HepG2 (cell line): ENCODE data around the gene CSTPP1. TPM values are rescaled to one million over a fixed set of nuclear protein-coding genes. Genes with fewer than 3 reads are reported as not detected.

Source experiments
- ARNT ChIP-seq: fragments of 450-650 bp; IDR thresholded peaks from 2 replicates; pipeline ENCODE4 v1.6.1; 2017
- ASH2L ChIP-seq: fragments of 300-600, 200-600 bp; sonication (generic); IDR thresholded peaks from 2 replicates; pipeline ENCODE4 v1.7.0; 2017; ENCODE audit warnings: low read depth, mild to moderate bottlenecking, moderate library complexity, mixed read lengths, low read length; ENCODE audit not compliant: insufficient read length
- GPN1 ChIP-seq: sonication (generic); formaldehyde crosslinking; IDR thresholded peaks from 2 replicates; pipeline ENCODE4 v1.5.1; 2020; ENCODE audit warnings: missing genetic modification reagents, borderline replicate concordance
- KAT2B ChIP-seq: fragments of 150-350 bp; IDR thresholded peaks from 2 replicates; pipeline ENCODE4 v1.6.1; 2014; ENCODE audit warnings: low read depth, low read length, borderline replicate concordance
- MBNL3 ChIP-seq: fragments of 250-450 bp; sonication (Bioruptor Pico); conservative IDR thresholded peaks from 2 replicates; pipeline ENCODE4 v1.8.0; 2022; ENCODE audit warnings: mild to moderate bottlenecking, inconsistent platforms
- ONECUT2 ChIP-seq: sonication (generic); formaldehyde crosslinking; IDR thresholded peaks from 2 replicates; pipeline ENCODE4 v1.4.0; 2020; ENCODE audit warnings: missing genetic modification reagents
- PHB2 ChIP-seq: fragments of 450-650 bp; IDR thresholded peaks from 2 replicates; pipeline ENCODE4 v1.6.1; 2018; ENCODE audit not compliant: partially characterized antibody
- POGK ChIP-seq: sonication (generic); formaldehyde crosslinking; conservative IDR thresholded peaks from 2 replicates; pipeline ENCODE4 v1.8.0; 2022; ENCODE audit warnings: mild to moderate bottlenecking, moderate library complexity, missing genetic modification reagents
- SP2 ChIP-seq: sonication (generic); formaldehyde crosslinking; IDR thresholded peaks from 2 replicates; pipeline ENCODE4 v1.5.1; 2020; ENCODE audit warnings: mild to moderate bottlenecking, missing genetic modification reagents
- ZNF251 ChIP-seq: sonication (generic); formaldehyde crosslinking; IDR thresholded peaks from 2 replicates; pipeline ENCODE4 v1.9.0; 2021; ENCODE audit warnings: mild to moderate bottlenecking, missing genetic modification reagents
- ZNF335 ChIP-seq: sonication (generic); formaldehyde crosslinking; IDR thresholded peaks from 2 replicates; pipeline ENCODE4 v1.4.0; 2020; ENCODE audit warnings: missing genetic modification reagents
- ZNF337 ChIP-seq: sonication (generic); formaldehyde crosslinking; IDR thresholded peaks from 2 replicates; pipeline ENCODE4 v1.5.1; 2020; ENCODE audit warnings: missing genetic modification reagents, low read depth, mild to moderate bottlenecking, borderline replicate concordance
- ZNF550 ChIP-seq: sonication (generic); formaldehyde crosslinking; IDR thresholded peaks from 2 replicates; pipeline ENCODE4 v1.4.0; 2020; ENCODE audit warnings: mild to moderate bottlenecking, missing genetic modification reagents, borderline replicate concordance
- ZNF879 ChIP-seq: sonication (generic); formaldehyde crosslinking; IDR thresholded peaks from 2 replicates; pipeline ENCODE4 v1.8.1; 2023; ENCODE audit warnings: missing genetic modification reagents
- ZZZ3 ChIP-seq: sonication (generic); formaldehyde crosslinking; IDR thresholded peaks from 2 replicates; pipeline ENCODE4 v1.4.0; 2020; ENCODE audit warnings: missing genetic modification reagents, mild to moderate bottlenecking, borderline replicate concordance
- polyA plus RNA-seq, 8 experiments: library from polyadenylated mRNA; depleted of rRNA in 3 of 8; stranded (reverse) in 7 of 8; unstranded in 1 of 8; fragments of >200 nt; fragmentation: Illumina TruSeq in 4 of 8; extraction: Trizol in 4 of 8; gene quantifications; 2 replicates each; pipeline versions ENCODE4 v1.2.1 to v1.2.3, GENCODE V29; 2011 to 2016; ENCODE audit warnings: low read depth in 4 of 8, missing spikeins in 1 of 8, mixed read lengths in 1 of 8; ENCODE audit not compliant: insufficient read depth in 1 of 8
- total RNA-seq, 5 experiments: library from RNA; depleted of rRNA; stranded (reverse); fragments of >200 nt; fragmentation: Illumina TruSeq; extraction: Trizol; gene quantifications; 2 replicates each; pipeline ENCODE4 v1.2.3, GENCODE V29; 2016; ENCODE audit warnings: low read depth in 1 of 5
- TF ChIP-seq, protein P1 (sequence below): sonication (generic); formaldehyde crosslinking; IDR thresholded peaks from 2 replicates; pipeline ENCODE4 v1.5.0; 2020; ENCODE audit warnings: mild to moderate bottlenecking, missing genetic modification reagents, borderline replicate concordance
- TF ChIP-seq, protein P2 (sequence below): sonication (generic); formaldehyde crosslinking; IDR thresholded peaks from 2 replicates; pipeline ENCODE4 v1.8.1; 2023; ENCODE audit warnings: mild to moderate bottlenecking, missing genetic modification reagents

CSTPP1 gene
- total and polyA plus RNA-seq, 2 of the 13 experiments (the other 11 are each of a cell fraction or from before 2014, with no cell fraction given), result 12.3 to 14.6 TPM

DNA sequence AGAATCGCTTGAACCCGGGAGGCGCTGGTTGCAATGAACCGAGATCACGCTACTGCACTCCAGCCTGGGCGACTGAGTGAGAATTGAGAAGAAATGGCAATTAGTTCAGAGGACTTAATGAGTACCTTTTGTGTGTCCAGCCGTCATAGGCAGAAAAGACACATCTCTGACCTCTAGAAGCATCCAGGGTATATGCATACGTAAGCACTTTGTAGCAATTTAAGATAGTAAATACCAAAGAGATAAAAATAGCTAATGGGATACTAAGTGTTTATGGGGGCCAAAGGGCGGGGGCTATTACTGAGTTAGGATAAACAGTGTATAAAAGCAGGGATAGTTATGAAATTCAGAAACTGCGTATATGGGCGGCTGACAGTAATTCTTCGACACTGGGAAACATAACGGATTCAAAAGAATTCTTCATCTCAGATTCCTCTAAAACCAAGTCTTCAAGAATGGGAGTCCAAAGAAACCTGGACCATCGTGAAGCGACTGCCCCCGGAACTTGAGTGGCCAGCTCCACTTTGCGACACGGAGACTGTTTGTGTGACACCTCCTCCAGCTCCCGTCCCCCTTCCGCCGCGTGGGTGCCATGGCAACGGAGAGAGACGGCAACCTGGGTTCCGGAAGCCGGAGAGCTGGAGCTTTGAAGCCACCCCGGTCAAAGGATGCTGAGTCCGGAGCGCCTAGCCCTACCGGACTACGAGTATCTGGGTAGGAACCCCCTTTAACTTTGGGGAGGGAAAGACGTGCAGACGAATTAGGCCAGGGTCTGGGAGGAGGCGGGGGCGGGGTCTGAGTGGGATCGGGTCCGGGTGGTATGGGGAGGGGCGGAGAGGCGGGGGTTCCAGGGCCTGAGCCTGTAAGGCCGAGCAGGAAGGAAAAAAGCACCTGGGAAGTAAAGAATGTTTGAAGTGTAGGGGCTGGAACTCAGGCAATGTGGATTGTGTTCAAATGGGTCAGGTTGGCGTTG lies at the start of gene CSTPP1 (continued):
- TF ChIP-seq ZNF251 (CRISPR knock-in tag) (no peak), ZNF337 (no peak), ARNT (no peak), KAT2B (no peak), PHB2 (no peak), ZNF879 (CRISPR knock-in tag) (no peak), MBNL3 (CRISPR knock-in tag) (no peak), GPN1 (no peak), POGK (CRISPR knock-in tag) (peak; percentile 26; the same call in 1 of the 2 replicates), ZNF550 (CRISPR knock-in tag) (no peak), ASH2L (peak; percentile 84), ZNF335 (CRISPR knock-in tag) (no peak; the same call in 1 of the 2 replicates), SP2 (CRISPR knock-in tag) (no peak), ONECUT2 (no peak), ZZZ3 (CRISPR knock-in tag) (peak; percentile 52; the same call in 1 of the 2 replicates)
- TF ChIP-seq, protein P1, sequence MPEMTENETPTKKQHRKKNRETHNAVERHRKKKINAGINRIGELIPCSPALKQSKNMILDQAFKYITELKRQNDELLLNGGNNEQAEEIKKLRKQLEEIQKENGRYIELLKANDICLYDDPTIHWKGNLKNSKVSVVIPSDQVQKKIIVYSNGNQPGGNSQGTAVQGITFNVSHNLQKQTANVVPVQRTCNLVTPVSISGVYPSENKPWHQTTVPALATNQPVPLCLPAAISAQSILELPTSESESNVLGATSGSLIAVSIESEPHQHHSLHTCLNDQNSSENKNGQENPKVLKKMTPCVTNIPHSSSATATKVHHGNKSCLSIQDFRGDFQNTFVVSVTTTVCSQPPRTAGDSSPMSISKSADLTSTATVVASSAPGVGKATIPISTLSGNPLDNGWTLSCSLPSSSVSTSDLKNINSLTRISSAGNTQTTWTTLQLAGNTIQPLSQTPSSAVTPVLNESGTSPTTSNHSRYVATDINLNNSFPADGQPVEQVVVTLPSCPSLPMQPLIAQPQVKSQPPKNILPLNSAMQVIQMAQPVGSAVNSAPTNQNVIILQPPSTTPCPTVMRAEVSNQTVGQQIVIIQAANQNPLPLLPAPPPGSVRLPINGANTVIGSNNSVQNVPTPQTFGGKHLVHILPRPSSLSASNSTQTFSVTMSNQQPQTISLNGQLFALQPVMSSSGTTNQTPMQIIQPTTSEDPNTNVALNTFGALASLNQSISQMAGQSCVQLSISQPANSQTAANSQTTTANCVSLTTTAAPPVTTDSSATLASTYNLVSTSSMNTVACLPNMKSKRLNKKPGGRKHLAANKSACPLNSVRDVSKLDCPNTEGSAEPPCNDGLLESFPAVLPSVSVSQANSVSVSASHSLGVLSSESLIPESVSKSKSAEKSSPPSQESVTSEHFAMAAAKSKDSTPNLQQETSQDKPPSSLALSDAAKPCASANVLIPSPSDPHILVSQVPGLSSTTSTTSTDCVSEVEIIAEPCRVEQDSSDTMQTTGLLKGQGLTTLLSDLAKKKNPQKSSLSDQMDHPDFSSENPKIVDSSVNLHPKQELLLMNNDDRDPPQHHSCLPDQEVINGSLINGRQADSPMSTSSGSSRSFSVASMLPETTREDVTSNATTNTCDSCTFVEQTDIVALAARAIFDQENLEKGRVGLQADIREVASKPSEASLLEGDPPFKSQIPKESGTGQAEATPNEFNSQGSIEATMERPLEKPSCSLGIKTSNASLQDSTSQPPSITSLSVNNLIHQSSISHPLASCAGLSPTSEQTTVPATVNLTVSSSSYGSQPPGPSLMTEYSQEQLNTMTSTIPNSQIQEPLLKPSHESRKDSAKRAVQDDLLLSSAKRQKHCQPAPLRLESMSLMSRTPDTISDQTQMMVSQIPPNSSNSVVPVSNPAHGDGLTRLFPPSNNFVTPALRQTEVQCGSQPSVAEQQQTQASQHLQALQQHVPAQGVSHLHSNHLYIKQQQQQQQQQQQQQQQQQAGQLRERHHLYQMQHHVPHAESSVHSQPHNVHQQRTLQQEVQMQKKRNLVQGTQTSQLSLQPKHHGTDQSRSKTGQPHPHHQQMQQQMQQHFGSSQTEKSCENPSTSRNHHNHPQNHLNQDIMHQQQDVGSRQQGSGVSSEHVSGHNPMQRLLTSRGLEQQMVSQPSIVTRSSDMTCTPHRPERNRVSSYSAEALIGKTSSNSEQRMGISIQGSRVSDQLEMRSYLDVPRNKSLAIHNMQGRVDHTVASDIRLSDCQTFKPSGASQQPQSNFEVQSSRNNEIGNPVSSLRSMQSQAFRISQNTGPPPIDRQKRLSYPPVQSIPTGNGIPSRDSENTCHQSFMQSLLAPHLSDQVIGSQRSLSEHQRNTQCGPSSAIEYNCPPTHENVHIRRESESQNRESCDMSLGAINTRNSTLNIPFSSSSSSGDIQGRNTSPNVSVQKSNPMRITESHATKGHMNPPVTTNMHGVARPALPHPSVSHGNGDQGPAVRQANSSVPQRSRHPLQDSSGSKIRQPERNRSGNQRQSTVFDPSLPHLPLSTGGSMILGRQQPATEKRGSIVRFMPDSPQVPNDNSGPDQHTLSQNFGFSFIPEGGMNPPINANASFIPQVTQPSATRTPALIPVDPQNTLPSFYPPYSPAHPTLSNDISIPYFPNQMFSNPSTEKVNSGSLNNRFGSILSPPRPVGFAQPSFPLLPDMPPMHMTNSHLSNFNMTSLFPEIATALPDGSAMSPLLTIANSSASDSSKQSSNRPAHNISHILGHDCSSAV (CRISPR knock-in tag), result no peak
- TF ChIP-seq, protein P2, sequence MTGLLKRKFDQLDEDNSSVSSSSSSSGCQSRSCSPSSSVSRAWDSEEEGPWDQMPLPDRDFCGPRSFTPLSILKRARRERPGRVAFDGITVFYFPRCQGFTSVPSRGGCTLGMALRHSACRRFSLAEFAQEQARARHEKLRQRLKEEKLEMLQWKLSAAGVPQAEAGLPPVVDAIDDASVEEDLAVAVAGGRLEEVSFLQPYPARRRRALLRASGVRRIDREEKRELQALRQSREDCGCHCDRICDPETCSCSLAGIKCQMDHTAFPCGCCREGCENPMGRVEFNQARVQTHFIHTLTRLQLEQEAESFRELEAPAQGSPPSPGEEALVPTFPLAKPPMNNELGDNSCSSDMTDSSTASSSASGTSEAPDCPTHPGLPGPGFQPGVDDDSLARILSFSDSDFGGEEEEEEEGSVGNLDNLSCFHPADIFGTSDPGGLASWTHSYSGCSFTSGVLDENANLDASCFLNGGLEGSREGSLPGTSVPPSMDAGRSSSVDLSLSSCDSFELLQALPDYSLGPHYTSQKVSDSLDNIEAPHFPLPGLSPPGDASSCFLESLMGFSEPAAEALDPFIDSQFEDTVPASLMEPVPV (CRISPR knock-in tag), result no peak
